HG03108 (cell line): ENCODE data around the gene TNNT3.

Experiments
- ATAC-seq: cut with Tn5 transposase; IDR thresholded peaks from one replicate; pipeline ENCODE4 v1.9.1; 2021; ENCODE audit warnings: moderate library complexity; ENCODE audit not compliant: unreplicated experiment

Gene TNNT3

GRCh38 chr11:1920128-1920908, 815 bp downstream of the TNNT3 start:
- ATAC-seq, result no peak

DNA sequence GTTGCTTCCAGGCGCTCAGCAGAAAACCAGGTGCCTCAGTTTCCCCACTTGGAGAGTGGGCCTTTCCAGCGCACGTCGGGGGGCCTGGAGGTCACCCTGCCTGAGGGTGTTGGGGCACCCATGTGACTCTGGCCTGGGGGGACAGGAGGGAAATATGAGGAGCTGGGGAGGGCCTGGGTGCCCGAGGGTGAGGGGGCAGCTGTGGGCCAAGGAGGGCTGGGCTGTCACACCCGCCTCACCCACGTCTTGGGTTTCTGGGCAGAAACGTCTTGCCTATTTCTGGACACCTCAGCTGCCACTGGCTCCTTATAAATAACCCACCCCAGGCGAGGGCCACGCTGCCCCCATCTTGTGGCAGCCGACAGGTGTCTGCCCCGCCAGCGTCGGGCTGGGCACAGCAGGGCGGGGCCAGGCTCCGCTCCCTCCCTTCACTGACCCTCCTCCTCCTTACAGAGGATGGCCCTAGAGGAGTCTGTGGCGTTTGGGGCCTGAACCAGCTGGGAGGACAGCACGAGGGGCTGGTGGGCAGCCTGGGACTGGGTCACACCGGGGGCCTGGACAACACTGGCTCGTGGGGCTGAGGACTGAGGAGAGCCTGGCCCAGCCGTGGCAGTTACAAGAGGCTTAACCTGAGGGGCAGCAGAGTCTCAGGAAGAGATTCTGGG, 1.5 kb downstream of the TNNT3 start:
- no peak for ATAC-seq

DNA sequence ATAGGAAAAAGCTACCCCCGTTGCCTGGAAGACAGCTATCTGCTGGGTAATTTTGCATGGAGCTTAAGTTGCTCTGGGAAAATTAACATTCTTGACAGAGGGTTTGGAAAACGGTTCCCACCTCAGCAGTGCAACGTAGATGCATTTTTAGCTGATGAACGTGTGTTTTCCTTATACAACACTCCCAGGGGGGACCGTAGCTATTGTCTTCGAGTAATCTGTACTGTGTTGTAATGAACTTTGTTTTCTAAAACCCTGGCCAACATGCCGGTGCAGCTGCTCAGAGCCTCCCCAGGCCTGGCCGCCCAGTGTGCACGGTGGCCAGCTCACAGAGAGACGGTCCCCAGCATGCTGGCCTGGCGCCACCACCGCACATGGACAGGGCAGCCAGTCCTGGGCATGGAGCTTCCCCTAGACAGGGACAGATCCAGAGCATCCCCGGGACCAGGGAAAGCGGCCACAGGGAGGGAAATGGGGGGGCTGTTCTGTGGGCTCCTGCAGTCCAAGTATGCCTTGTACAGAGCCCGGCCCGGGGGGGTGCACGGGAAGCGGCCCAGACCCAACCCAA, 2.2 kb downstream of the TNNT3 start:
- ATAC-seq, result no peak

DNA sequence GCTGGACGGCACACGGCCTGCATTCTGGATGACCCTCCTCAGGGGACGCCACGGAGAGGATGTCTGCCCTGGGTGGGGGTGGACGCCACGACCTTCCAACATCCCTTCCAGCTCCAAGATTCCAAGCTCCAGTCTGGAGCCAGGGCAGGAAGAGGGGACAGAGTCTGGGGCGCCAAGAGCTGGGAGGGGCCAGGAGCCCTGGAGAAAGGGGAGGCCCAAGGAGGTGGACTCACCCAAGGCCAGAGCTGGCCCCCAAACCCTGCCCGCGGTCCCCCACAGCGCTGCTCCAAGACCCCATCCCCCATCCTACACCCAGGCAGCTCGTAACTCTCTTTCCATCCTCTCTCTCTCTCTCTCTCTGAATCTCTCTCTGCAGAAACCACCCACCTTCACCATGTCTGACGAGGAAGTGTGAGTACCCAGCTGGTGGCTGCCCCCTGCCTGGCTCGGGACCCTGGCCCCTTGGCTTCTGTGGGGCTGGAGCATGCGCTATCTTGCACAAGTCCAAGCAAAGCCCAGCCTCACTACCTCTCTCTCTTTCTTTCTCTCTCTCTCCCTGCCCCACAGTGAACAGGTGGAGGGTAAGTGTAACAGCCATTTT, 3.1 kb downstream of the TNNT3 start:
- ATAC-seq, result no peak

- no peak for ATAC-seq
These were observed 3.9 kb downstream of the TNNT3 start for GRCh38 chr11:1923201-1923956.

DNA sequence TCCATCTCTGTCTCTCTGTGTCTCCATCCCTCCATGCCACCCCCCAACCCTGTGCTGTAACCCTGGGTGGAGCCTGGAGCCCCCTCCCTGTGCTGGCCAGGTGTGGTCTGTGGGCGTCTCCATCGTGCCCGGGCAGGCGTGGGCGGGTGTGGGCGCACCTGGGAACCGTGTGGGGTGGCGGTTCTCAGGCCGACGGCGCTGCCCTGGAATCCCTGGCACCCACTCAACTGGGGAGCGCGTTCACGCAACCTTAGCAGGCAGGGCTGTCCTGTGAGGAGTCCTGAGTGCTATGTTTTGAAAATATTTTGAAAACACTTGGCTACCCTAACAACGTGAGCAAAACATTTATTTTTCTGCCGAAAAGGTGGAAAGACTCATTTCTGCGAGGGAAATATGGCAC, 4.7 kb downstream of the TNNT3 start:
- ATAC-seq, result no peak

DNA sequence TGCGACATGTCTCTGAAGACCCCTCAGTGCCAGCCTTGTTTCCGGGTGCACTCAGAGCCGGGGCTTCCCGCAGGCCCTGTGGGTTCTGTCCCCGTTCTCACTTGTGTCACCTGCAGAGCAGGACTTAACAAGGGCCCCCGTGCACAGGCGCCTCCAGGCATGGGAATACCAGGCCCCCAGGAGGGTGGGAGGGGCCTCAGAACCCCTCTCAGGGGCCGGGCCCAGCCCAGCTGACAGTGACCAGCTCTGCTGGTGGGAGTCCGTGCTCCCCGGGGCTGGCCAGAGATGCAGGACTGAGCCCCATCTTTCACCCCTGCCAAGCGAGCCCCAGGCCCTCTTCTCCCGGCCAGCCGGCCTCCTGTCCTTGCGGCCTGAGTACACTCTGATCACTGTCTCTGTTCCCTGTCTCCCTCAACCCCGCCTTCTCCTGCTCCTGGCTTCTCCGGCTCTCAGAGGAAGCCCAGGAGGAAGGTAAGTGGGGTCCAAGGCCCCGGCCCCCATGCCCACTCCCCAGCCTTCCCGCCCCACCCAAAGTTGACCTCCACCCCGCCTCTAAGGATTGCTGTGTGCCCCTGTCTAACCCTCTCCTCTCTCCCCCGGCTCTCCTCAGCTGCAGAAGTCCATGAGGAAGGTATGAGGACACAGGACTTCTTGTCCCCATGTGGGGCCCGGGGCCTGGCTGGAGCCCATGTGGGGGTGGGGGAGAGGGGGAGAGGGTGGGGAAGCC, 5.3 kb downstream of the TNNT3 start:
- no peak for ATAC-seq

DNA sequence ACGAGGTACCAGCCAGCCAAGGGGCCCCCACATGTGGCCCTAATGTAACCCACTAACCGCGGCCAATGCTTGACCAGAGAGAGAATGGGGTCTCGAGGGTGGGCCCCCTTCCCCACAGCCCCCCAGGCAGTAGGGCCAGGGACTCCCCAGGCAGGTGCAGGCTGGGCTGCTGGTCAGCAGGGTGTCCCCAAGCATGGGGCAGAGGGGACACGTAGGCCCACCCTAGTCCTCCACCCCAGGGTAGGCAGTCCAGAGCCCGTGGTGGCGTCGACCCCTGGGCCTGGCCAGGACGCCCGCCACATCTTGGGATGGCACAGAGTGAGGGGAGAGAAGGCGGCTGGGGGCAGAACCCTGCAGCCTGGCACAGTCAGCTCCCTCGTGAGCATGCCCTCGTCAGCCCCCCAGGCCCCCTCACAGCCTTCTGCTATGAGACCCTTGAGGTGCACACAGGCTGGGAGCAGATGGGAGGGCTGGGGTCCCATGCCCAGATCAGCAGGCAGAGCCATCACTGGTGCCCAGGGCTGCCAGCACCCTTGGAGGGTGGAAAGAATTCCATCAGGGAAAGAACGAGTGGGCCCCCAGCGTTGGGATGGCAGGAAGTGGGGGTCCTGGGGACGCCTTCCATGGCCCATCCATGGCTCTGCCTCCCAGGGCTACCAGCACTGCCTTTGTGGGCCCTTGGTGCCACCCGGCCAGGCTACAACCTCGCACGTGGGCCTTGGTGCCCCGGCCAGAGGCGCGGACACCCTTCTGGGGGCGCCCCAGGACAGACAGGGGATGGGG, 6.1 kb downstream of the TNNT3 start:
- ATAC-seq, result no peak

- no peak for ATAC-seq
These were observed 6.9 kb downstream of the TNNT3 start for GRCh38 chr11:1926156-1927025.

- no peak for ATAC-seq
These were observed 7.7 kb downstream of the TNNT3 start for GRCh38 chr11:1927026-1927847.

GRCh38 chr11:1927848-1928469, 8.5 kb downstream of the TNNT3 start:
- ATAC-seq, result no peak

GRCh38 chr11:1928470-1928890, 9.0 kb downstream of the TNNT3 start:
- ATAC-seq, result no peak

GRCh38 chr11:1928891-1929541, 9.5 kb downstream of the TNNT3 start:
- no peak for ATAC-seq

DNA sequence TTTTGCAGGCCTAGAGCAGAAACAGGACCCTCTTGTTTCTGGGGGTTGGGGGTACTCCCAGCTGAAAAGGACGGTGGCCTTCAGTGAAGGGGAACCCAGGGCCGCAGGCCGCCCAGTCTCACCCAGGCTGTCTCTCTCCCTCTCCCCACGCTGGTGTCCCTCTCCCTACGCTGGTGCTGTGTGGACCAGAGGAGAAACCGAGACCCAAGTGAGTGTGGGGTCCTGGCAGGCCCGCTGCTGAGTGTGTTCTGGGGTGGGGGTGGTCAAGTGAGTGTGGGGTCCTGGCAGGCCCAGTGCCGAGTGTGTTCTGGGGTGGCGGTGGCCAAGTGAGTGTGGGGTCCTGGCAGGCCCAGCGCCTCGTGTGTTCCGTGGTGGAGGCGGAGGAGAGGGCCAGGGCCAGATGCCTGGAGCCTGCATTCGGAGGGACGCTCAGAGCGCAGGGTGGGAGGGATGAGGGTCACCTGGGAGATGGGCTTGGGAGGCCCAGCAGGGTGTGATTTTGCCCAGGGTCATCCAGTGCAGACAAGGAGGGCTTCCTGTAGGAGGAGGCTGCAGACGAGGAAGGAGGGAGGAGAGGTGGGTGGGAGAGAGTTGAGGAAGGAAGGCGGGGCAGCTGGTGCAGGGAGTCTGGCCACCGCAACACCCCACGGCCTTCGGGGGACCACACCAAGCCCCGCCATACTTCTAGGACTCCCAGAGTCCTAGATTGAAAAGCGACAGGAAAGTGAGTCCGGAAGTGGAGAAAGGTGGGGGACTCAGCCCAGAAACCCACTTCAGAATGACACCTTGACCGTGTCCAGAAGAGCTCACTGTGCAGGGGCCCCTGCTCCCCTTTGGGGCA, 10.3 kb downstream of the TNNT3 start:
- no peak for ATAC-seq

GRCh38 chr11:1930462-1930830, 10.9 kb downstream of the TNNT3 start:
- ATAC-seq, result no peak
